ENCODE measurements around the gene CARMIL1.

The CARMIL1 gene

DNA sequence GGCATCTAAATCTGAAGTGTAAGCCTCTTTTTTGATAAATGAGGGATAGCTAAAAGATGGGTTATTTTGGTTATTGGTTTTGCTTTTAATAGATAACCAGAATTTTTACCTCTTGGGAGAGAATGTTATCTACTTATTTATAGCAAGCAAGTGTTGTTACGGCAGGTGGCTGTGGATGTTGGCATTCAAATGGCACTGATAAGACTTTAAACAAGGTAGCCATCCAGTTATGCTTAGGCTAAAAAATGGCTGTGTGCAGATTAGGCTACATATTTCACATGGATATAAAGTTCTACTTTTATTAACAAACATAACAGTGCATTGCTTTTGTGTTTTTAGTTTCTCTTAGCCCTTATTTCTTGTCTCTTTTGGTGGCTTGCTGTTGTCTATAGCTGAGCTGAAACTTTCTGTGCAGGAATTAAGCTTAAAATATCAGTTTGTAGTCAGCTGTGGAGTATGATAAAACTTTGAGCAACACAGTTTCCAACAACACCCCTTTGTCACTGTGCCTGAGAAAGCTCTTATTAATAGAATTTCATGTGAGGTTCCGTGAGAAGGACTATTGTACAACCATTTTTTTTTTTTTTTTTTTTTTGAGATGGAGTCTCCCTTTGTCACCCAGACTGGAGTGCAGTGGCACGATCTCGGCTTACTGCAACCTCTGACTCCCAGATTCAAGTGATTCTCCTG is 28.8 kb downstream of the CARMIL1 start:
- no peak for DNase-seq (ENCODE audit: low read depth in 2 of 2, low spot score in 1 of 2)

DNA sequence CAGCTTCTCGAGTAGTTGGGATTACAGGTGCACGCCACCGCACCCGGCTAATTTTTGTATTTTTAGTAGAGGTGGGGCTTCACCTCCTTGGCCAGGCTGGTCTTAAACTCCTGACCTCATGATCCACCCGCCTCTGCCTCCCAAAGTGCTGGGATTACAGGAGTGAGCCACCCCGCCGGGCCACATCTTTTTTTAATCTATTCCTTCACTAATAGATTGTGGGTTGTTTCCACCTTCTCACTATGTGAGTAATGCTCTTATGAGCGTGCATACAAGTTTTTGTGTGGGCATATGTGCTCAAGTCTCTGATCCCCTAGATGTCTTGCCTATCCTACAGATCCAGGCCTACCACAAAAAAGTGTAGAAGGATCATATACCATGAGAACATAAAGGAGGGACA is 30.7 kb downstream of the CARMIL1 start:
- DNase-seq (ENCODE audit: low read depth in 2 of 2, low spot score in 1 of 2) = no peak

DNA sequence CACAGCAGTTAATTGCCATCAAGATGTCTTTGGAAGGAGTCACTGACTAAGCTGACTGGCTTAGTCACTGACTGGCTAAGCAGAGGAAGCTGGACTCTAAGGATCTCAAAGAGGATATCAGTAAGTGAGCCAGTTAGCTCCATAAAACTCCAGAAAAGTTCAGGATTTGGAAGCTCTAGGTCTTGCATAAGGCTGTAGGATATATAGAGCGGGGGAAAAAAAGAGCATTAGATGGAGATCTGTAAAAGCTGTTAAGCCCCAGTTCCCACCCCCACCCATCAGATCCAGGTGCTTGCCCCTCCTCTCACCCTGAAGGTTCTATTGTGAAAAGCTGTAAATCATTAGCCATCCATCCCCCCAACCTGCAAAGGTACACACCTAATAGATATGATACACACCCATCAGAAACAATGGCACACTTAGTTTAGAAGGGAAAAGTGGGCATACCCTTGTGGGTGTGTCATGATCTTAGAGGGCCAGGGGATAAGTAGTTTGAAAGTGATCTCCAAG is 32.2 kb downstream of the CARMIL1 start:
- DNase-seq (ENCODE audit: low read depth in 2 of 2, low spot score in 1 of 2) = no peak

DNA sequence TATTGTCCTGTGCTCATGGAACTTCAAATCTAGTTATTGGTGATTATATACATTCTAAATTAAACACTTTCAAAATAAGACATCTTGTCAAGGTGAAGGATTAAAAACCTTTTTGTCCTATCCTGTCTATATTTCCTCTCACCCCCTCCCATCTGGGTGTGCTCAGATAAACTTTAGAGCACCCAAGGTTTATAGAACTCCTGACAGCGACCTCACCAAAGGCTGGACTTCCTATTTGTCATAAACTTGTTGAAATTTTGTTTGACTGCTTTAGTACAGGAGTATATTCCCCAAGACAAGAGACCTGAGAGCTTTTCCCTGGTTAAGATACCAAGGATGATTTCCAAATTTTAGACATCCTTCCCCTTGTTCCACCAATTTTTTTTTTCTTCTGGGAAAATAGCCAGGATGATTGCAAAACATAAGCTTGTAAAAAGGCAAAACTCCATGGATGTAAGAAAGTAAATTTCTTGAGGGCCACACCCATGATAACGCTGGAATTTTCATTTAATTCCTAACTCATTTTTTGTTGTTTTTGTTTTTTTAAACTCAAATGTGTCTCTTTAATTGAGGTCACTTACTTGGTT is 33.0 kb downstream of the CARMIL1 start:
- DNase-seq (ENCODE audit: low read depth in 2 of 2, low spot score in 1 of 2) = no peak

DNA sequence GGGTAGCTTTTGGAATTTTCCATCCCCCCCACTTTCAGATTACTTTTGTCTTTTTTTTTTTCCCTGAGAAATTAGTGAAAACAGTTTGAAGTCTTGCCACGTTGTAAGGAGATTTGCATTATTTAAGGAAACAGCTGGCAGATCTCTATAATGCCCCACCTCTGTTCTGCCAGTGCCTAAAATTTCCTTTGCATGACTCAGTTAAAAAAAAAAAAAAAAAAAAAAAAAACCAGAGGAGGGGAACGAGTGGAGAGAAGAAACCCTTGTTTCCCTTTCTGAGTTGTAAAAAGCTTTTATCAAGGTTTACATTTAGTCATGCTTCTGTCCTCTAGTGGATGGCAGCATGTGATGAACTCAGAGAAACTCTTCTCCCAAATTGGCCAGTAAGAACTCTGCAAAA is 33.5 kb downstream of the CARMIL1 start:
- DNase-seq (ENCODE audit: low read depth in 2 of 2, low spot score in 1 of 2) = no peak

DNA sequence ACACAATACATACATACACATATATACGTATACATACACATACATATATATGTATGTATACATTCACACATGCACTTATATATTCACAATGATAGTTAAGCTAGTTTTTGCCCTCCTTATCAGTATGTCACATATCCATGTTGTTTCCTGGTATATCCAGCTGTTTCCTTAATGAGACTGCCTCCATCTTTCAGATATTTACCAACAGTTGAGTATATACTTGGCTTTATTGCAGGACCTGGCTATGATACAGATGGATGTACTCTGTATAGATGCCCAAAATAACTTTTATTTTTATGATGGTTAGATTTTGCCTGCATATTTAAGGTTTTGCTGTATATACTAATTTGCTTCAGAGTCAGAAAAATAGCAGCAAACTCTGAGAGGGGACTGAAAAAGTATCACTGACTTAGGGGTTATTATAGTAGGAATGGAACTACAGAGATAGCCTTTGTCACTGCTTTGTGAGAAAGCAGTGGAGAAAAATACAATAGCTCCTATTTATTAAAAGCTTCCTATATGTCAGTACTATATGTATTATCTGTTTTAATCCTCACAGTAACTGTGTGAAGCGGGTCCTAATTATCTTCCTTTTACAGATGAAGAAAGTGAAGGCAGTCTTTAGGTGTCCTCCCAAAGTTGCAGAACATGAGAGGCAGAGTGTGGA is 35.5 kb downstream of the CARMIL1 start:
- DNase-seq (ENCODE audit: low read depth in 2 of 2, low spot score in 1 of 2) = no peak

DNA sequence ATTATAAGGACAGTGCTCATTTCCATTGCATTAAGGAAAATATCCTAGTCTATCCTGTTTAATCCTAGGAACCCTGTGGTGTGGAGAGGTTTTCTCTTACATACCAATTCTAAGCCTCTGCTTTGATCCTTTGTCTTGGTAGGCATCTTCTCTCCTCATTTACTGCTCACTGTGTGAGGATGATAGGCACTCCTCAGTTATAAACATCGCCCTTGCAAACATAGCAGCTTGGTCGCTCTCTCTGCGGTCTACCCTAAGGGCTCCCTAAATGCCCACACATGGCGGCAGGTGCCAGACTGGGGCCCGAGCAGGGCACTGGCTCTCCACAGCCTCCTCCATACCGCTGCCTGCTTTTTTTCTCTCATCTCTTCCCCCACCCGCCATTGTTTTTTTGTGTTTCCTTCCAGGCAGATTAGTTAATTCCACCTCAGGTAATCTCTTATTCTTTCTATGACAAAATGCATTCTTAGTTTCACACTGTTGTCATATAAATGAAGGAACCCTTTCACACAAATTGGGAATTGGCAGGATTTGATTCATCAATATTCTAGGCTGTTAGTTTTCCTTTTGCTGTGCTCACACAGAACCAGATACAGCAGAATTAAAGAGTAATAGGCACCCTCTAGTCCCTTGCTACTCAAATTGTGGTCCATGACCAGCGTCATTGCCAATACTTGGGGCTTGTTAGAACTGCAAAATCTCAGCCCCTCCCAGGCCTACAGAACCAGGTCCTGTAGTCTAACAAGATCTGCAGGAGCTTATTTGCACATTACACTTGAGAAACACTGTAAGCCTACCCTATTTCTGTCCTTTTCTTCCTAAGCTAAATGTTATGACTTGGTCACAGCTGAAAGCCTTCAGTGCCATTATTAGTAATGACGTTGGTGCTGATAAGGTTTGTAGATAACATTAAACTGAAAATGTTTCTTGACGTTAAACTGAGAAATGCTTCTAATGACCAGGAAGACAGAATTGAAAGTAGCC is 36.3 kb downstream of the CARMIL1 start:
- DNase-seq (ENCODE audit: low read depth in 2 of 2, low spot score in 1 of 2) = no peak

DNA sequence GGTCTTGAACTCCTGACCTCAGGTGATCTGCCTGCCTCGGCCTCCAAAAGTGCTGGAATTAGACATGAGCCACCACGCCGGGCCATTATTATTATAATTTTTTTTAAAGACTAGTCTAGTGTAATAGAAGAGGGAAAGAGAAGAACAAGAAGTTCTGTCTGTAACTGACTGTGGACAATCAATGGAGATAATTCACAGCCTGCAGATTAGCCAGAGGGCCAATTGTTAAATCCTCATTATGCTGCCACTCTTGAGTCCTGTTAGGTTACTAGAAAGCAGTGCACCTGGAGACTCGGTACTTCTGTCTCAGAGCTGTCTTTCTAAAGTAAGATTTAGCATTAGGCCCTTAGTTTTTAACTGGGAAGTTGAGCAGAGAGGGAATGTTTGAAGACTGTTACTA is 37.5 kb downstream of the CARMIL1 start:
- DNase-seq (ENCODE audit: low read depth in 2 of 2, low spot score in 1 of 2) = no peak

DNA sequence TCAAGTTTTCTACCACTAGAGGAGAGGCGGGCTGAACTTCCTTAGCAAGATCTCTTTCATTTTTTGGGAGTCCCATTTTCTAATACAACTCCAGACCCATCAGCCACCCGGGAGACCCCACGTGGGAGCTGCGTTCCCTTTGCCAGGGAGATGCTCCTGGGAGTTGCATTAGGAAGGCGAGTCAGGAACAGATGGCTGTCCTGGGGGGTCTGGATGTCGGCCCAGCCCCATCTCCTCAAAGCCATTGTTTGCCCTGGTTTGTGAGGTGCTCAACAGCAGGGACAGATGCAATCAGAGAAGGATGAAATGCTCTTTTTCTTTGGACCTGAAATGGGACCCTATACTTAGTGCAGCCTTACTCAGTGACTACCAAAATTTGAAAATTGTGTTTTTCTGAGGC is 39.4 kb downstream of the CARMIL1 start:
- DNase-seq (ENCODE audit: low read depth in 2 of 2, low spot score in 1 of 2) = no peak

DNA sequence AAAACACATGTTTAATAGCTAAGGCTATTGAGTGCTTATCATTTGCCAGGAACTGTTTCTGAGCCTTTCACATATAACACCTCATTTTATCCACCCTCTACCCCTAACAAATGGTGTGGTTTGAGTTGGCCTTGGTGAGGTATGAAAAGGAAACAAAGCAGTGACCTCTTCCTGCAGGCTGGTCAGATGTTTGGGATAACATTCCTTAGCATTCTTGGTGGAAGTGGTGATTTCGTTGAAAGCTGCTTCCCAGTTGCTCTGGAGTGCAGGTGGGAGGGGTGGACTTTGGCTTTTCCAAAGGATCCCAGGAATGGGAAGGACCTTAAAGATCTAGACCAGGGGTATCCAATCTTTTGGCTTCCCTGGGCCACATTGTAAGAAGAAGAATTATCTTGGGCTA is 41.3 kb downstream of the CARMIL1 start:
- DNase-seq (ENCODE audit: low read depth in 2 of 2, low spot score in 1 of 2) = no peak

DNA sequence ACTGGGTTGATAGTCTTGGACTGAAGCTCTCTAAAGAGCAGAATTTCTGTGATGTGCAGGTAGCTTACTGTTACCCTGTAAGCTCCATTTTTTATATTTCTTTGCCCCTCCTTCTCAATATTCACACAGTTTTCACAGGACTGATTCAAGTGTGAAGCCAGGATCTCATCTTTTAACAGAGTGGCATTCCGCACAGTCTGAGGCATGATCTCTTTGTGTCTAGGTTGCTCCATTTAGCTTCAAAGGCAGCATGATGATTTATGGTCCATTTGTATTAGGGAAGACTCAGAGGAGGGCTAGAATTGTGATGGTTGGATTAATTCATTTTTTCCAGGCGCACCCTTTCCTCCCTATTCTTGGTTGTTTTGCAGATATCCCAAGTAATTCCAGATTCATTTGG is 43.5 kb downstream of the CARMIL1 start:
- no peak for DNase-seq (ENCODE audit: low read depth in 2 of 2, low spot score in 1 of 2)

DNA sequence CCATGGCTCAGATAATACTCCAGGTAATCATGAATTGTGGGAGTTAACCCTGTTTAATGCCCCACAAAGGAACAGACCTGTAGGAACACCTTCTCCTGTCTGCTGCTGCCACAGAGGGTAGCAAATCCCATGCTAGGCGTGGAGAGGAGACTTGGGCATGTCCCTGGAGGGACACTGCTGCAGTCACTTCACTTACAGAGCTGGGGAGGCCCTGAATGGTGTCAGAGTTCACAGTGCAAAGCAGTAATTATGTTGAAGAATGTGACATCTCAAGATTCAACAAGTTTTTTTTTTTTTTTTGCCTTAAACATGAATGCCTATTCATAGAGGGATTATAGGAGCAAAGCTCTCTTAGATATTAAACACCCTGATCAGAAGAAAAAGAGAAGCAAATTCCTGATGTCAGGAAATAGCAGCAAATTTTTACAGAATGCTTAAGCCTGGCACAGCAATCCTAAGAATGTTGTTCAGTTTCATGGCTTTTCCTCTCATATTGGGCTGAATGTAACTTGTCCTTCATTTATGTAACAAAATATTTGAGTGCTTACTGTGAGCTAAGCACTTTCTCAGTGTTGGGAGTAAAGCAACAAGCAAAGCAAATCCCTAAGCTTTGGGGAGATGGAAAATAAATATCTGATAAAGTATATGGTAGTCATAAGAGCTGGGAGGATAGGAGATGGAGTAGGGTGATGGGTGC is 45.0 kb downstream of the CARMIL1 start:
- DNase-seq (ENCODE audit: low read depth in 2 of 2, low spot score in 1 of 2) = no peak

DNA sequence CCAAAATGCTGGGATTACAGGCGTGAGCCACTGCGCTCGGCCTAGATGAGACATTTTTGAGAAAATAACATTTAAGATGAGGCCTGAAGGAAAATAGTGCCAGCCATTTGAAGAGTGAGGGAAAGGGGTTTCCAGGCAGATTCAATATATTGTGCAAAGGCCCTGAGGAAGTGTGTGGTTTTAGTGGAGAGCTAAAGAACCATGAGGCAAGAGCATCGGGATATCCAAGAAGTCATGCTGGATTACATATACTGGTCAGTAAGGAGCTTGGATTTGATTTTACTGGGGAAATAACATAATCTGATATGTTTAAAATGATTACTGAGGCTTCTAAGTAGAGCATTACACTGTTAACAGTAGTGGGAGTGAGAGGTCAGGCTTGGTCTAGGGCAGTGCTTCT is 47.0 kb downstream of the CARMIL1 start:
- DNase-seq (ENCODE audit: low read depth in 2 of 2, low spot score in 1 of 2) = no peak

DNA sequence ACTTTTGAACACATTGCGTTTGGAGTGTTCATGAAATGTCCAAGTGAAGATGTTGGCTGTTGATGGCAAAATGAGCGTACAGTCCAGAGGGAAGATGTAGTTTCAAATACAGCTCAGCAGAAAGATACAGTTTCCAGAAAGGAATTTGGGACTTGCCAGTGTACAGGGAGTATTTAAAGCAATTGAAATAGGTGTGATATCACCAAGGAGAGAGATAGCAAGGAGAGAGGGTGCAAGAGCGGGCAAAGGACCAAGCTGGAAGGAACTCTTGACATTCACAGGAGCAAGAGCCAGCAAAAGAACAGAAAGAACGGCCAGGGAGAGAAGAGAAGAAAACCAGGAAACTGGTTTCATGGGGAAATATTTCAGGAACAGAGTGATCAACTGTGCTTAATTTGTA is 47.8 kb downstream of the CARMIL1 start:
- DNase-seq (ENCODE audit: low read depth in 2 of 2, low spot score in 1 of 2) = no peak

DNA sequence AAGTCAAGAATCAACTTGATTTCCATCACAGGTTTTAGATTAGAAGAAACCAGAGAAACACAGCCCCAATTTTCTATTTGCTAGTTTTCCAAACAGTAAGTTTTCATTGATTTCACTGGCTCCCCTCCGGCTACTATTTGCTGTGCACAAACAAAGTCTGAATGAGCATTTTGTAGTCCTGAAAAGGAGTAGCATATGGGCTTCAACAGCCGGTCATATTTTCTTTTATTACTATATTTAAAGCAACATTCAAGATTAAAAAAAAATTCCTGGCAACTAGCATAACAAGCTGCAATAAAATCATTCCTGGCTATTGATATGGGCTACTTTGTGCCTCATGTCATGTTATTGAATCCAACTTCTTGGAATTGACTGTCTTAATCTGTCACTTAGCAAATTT is 48.3 kb downstream of the CARMIL1 start:
- no peak for DNase-seq (ENCODE audit: low read depth in 2 of 2, low spot score in 1 of 2)

DNA sequence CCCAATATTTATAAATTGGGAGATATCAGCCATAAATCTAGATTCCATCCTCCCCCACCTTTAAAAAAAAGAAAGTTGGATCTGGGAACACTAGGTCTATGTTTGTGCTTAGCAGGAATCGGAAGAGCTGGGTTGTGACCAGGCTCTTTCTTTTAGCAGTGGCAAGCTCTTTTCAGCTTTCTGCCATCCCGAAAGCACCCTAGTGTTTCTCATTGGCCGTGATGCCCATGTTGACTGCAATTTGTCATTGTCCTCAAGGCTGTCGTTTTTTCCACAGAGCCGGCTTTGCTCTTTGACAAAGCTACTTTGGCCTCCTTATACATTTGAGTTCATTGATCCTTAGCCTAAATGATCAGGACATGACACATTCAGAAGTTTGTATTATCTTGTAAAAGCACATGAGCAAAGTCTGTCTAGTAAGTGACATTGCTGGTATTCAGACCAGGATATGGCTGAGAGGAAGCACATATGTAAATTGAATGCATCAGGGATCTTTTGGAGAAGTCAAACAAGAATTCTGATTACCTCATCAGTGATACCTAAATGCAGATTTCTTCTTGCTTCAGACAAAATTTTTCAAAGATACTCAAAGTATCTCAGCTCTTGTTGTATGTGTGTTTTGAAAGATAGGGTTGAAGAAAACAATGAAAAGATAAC is 50.1 kb downstream of the CARMIL1 start:
- no peak for DNase-seq (ENCODE audit: low read depth in 2 of 2, low spot score in 1 of 2)

DNA sequence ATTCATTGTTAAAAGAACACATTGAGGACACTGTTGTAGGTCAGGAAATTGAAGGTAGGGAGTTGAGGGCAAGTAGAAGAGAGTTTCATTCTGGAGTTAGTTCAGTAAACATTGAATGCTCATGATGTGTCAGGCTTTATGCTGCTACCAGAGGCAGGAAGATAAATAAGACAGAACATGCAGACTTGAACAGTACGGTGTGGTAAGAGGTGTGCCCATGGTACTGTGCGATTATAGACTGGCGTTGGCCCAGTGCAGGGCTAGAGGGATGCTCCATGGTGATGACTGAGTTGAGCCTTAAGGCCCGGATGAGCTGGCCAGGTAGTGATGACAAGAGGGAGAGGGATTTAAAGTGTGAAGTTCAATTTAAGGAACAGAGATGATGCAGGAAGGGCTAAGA is 50.8 kb downstream of the CARMIL1 start:
- DNase-seq (ENCODE audit: low read depth in 2 of 2, low spot score in 1 of 2) = no peak

DNA sequence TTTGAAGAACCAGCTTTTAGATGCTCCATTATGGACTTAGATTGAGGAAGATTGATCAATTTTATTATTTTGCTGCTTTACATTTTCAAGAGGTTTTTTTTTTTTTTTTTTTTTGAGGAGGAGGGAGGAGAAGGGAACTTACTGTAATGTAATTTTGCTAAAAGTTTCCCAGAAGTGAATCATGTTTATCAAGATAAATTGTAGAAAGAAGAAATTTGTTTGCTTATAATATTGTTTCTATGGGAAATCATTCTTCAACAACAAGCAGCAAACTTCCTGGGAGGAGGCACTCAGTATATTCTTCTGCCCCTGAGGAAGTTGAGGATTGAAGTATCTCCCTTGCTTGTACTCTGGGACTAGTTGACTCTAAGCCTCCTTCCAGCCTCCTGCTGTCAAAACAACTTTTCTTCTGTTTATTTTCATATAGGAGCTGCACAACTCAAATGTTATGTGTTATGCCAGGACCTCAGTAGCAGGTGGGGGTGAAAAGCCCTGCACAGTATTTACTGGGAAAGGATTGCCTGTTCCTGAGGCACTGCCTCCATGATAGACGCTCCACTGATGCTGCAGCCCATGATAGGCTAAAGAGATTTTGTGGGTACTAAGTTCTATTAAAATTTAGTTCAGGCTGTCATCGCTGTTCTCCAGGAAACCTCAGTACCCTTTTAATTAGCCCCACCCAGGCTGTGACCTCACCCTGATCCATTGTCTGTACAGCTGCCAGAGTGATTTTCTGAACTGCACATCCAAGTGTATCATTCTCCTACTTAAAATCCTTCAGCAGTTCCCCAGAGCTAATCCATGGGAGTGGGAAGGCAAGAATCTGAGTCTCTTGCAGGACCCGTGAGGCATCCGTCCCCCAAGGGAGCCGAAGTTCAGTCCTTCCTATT is 51.9 kb downstream of the CARMIL1 start:
- no peak for DNase-seq (ENCODE audit: low read depth in 2 of 2, low spot score in 1 of 2)

DNA sequence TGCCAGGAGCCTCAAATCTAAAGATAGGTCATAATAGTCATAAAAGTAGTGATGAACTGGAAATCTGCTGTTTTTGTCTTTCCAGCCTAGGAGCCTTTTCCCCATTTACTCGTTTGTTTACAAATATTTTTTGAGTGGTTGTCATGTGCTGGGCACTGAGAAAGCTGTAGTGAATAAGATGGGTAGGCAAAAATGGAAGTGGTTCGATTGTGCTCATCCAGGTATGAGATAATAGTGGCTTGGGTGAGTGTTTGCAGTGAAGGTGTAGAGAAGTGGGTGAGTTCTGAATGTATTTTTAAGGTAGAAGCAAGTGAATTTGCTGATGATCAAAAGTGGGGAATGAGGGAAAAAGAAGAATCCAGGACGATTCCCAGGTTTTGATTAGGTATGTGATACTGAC is 53.0 kb downstream of the CARMIL1 start:
- DNase-seq (ENCODE audit: low read depth in 2 of 2, low spot score in 1 of 2) = no peak

Measured in stimulated activated CD8-positive, alpha-beta memory T cell treated with anti-CD3 and anti-CD28 coated beads, Interleukin-4, amount 100 ng/mL, for 1 hour (primary cell).